RCC 7860 (cell line): ENCODE data around the gene EPM2A.
"Not testable (repeated sequence)": the region's sequence is repeated elsewhere in the genome, so short reads cannot be mapped to it uniquely, and the experiment has no call there.

ENCODE experiments used
- DNase-seq: peaks from one replicate; pipeline ENCODE4 v3.0.0-alpha.2; 2015; ENCODE audit warnings: low spot score
- FAIRE-seq: peaks from 2 replicates; lab custom pipeline; 2012; peaks lifted over from hg19 to GRCh38; lab: Jason Lieb, UNC

EPM2A gene

GRCh38 chr6:145733207-145733606 is 2.1 kb downstream of the EPM2A start:
- FAIRE-seq (peak; percentile 34), DNase-seq (no peak)

DNA sequence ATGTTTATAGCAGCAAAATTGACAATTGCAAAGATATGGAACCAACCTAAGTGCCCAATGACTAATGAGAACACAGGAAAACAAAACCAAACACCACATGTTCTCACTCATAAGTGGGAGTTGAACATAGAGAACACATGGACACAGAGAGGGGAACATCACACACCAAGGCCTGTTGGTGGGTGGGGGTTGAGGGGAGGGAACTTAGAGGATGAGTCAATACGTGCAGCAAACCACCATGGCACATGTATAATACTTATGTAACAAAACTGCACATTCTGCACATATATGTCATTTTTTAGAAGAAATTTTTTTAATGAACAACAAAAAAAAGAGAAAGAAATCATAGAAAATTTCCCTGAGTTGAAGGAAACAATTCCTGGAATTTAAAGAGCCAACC is 3.9 kb downstream of the EPM2A start:
- FAIRE-seq: no peak
- no peak for DNase-seq

DNA sequence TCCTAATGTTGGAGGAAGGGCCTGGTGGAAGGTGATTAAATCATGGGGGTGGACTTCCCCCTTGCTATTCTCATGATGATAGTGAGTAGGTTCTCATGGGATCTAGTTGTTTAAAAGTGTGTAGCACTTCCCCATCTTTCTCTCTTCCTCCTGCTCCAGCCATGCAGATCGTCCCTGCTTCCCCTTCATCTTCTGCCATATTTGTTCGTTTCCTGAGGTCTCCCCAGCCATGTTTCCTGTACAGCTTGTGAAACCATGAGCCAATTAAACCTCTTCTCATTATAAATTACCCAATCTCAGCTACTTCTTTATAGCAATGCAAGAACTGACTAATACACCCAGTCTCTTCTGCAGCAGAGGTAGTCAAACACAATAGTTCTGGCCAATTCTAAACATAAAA is 5.4 kb downstream of the EPM2A start:
- DNase-seq (no peak), FAIRE-seq (no peak)

- DNase-seq (no peak), FAIRE-seq (no peak)
Observed at GRCh38 chr6:145728444-145729385, 6.6 kb downstream of the EPM2A start.

- DNase-seq: no peak
- FAIRE-seq: no peak
Observed at GRCh38 chr6:145727817-145728388, 7.4 kb downstream of the EPM2A start.

DNA sequence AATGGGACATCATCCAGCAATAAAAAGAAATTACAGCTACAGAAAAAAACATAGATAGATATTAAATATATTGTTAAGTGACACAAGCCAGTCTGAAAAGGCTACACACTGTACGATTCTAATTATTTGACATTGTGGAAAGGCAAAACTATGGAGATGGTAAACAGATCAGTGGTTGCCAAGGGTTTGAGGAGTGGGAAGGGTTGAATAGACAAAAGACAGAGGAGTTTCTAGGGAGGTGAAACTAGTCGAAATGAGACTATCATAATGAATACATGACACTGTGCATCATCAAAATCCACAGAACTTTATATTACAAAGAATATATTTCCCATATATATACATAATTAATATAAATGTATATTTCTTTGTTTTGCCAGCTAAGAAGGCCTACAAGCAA is 9.8 kb downstream of the EPM2A start:
- no peak for DNase-seq
- FAIRE-seq: no peak

GRCh38 chr6:145723646-145724045 is 11.7 kb downstream of the EPM2A start:
- FAIRE-seq (no peak), DNase-seq (no peak)

DNA sequence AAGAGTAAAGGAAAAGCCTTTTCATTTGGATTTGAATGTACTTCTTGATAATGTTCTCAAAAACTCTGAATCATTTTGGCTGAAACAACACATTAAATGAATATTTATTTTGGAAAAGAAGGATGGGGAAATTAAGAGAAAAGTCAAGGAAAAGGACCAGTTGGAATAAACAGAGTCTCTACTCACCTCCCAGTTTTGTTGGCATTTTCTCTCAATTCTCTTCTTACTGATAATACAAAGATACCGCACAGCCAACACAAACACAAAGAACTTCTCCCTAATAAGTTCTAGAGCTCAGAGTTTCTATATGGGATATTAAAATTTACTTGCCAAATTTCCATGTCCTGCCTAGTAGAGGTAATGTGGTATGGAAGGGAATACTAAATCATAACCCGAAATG is 13.1 kb downstream of the EPM2A start:
- FAIRE-seq (no peak), DNase-seq (no peak)

DNA sequence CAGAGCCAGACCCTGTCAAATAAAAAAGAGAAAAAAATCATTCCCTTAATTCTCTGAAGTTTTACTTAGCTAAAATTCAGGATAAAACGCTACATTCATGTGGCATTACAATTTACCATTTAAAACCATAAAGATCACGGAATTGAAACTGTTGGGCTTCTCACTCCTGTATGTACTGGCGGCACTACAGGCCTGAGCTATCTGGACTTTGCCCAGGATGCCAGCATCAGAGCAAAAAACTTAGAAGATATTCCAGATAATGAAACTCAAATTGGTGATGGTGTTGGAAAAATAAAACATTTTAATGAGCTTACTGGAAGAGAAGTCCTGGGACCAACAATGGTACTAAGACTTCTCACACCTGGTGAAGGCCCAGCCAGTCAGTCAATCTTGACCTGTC is 14.2 kb downstream of the EPM2A start:
- FAIRE-seq (no peak), DNase-seq (no peak)

DNA sequence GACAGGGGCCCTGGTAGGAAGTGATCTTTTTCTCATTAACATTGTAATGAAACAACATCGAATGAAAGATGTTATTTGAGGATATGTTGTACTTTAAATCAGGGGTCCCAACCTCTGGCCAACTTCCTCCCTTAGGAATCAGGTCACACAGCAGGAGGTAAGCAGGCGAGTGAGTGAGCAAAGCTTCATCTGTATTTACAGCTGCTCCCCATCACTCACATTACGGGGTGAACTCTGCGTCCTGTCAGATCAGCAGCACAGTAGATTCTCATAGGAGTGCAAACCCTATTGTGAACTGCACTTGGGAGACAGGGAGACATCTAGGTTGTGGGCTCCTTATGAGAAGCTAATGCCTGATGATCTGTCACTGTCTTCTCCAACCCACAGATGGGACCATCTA is 19.9 kb downstream of the EPM2A start:
- no peak for FAIRE-seq
- no peak for DNase-seq

DNA sequence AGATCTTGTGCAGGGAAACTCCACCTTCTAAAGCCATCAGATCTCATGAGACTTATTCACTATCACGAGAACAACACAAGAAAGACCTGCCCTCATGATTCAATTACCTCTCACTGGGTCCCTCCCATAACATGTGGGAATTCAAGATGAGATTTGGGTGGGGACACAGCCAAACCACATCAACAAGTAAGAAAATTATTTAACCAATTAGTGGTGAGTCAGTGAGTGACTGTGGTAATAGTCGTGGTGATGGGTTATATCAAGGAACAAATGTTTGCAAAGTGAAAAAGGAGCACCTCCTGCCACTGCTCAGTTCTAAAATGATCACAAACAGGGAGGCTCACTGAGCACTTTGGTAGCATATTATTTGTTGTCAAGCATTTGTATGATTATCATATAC is 20.6 kb downstream of the EPM2A start:
- FAIRE-seq (no peak), DNase-seq (no peak)

GRCh38 chr6:145713773-145714172 is 21.5 kb downstream of the EPM2A start:
- FAIRE-seq: no peak
- no peak for DNase-seq

- DNase-seq (no peak), FAIRE-seq (no peak)
Observed at GRCh38 chr6:145711372-145711771, 23.9 kb downstream of the EPM2A start.

DNA sequence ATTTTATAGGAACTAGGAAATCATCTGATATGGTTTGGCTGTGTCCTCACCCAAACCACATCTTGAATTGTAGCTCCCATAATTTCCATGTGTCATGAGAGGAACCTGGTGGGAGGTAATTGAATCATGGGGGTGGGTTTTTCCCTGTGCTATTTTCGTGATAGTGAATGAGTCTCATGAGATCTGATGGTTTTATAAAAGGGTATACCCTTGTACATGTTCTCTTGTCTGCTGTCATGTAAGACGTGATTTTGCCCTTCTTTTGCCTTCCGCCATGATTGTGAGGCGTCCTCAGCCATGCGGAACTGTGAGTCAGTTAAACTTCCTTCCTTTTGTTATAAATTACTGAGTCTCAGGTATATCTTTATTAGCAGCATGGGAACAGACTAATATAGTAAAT is 27.9 kb downstream of the EPM2A start:
- DNase-seq: no peak
- FAIRE-seq: no peak

- FAIRE-seq (no peak), DNase-seq (no peak)
Observed at GRCh38 chr6:145705561-145705960, 29.8 kb downstream of the EPM2A start.

- no peak for DNase-seq
- FAIRE-seq: peak; percentile 73
Observed at GRCh38 chr6:145704143-145704781, 31.1 kb downstream of the EPM2A start.

DNA sequence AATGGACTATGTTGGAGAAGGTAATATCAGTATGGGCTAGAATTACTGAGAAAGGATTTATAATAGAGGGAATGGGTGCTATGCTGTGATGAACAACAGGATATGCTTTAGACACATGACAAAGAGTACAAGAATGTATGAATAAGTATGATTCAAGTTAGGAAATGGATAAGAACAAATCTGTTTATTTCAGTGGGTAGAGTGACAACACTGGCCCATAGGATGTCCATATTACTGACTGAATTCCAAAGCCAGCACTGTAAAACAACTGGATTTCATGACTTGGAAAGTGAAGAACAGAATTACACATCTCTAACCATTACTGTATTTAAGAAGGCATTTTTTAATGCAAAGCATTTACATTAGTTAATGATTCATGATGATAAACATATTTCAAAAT is 35.9 kb downstream of the EPM2A start:
- FAIRE-seq (peak; percentile 30), DNase-seq (peak; percentile 70)

GRCh38 chr6:145697401-145697800 is 37.9 kb downstream of the EPM2A start:
- FAIRE-seq: not testable (repeated sequence)

DNA sequence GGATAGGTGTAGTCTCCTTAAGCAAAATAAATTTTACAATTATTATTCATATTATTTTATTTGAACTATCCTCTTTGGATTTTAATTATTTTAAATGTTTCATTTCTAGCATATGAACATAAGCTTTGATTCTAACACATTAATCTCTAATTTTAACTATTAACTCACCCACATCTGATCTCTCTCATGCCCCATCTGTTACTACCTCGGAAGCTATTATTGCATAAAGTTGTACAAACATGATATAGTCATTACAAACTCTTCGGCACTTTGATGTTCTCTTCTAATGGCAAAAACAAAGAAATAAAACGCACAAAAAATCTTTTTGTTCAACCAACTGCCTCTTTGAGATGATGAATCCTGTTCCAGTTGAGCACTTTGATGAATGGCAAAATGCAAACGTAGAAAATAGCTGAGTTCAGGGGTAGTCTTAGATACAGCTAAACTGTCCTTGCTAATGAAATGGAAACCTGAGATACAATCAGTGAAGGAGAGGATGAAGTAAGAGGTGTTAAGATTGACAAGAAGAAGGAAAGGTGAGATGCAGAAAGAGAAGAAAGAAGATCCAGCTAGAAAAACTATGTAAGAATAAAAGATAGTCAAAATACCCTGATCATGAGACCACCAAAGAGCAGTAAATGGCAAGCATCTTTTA is 41.1 kb downstream of the EPM2A start:
- no peak for DNase-seq
- FAIRE-seq: no peak

More at GRCh38 chr6:145697401-145697800, 37.9 kb downstream of the EPM2A start:
- DNase-seq: not testable (repeated sequence)

- FAIRE-seq (no peak), DNase-seq (no peak)
Observed at GRCh38 chr6:145690969-145691368, 44.4 kb downstream of the EPM2A start.

GRCh38 chr6:145689529-145689928 is 45.8 kb downstream of the EPM2A start:
- DNase-seq (no peak), FAIRE-seq (no peak)
